ENCODE data around the gene ITPK1.

DNA sequence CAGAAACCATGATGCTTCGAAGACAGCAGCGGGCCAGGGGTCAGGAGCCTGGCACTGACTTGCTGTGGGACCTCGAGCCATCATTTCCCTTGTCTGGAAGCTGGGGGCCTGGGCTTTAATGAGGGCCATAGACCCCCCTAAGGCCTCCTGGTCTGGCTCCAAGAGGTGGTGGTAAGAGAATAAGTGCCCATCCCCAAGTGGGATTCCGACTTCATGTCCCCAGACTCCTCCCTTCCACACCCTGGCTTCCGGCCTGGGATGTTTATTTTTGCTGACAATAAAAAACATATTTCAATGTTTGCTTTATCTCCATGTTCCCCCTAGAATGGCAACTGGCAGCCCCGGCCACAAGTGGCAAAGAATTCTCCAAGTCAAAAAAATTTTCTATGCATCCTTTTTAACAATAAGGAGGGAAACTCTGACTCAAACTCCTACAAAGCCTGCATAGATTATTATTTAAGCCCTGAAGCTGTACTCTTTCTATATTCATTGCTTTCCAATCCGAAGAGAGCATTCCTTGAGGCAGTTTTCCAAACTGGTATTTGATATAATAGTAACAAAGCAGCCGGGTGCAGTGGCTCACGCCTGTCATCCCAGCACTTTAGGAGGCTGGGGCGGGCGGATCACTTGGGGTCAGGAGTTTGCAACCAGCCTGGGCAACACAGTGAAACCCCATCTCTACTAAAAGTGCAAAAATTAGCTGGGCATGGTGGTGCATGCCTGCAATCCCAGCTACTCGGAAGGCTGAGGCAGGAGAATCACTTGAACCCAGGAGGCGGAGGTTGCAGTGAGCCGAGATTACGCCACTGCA is 84.0 kb downstream of the ITPK1 start:
- TF ChIP-seq, protein P1, sequence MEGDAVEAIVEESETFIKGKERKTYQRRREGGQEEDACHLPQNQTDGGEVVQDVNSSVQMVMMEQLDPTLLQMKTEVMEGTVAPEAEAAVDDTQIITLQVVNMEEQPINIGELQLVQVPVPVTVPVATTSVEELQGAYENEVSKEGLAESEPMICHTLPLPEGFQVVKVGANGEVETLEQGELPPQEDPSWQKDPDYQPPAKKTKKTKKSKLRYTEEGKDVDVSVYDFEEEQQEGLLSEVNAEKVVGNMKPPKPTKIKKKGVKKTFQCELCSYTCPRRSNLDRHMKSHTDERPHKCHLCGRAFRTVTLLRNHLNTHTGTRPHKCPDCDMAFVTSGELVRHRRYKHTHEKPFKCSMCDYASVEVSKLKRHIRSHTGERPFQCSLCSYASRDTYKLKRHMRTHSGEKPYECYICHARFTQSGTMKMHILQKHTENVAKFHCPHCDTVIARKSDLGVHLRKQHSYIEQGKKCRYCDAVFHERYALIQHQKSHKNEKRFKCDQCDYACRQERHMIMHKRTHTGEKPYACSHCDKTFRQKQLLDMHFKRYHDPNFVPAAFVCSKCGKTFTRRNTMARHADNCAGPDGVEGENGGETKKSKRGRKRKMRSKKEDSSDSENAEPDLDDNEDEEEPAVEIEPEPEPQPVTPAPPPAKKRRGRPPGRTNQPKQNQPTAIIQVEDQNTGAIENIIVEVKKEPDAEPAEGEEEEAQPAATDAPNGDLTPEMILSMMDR (IDR thresholded peaks at IDR 0.05), result no peak
- TF ChIP-seq POLR2AphosphoS5 (IDR thresholded peaks at IDR 0.05) (no peak), EP300 (IDR thresholded peaks at IDR 0.05) (no peak)

Measured in stomach (tissue), 4 donors.